Measurements from ENCODE around the gene COL6A3.

The COL6A3 gene

GRCh38 chr2:237389831-237390230, 24.1 kb downstream of the COL6A3 start:
- no CpG with 5 or more reads among the region's 3 CpGs for WGBS (ENCODE audit: insufficient coverage)
- Histone ChIP-seq H3K27ac (ENCODE audit: insufficient read depth in 1 of 2, low read depth in 1 of 2, low read length in 2 of 2, poor library complexity in 1 of 2, severe bottlenecking in 2 of 2) (no peak overlapping the region), H3K36me3 (ENCODE audit: control insufficient read depth in 4 of 4, insufficient read depth in 4 of 4, low read length in 3 of 4) (no peaks in the 10 kb centered on the region), H3K27me3 (replicated peaks in 2 of 5; ENCODE audit: control insufficient read depth in 4 of 5, insufficient read depth in 5 of 5, low read length in 4 of 5) (peaks cover 0 to 5% (median 0%) of the 10 kb centered on the region in 5 experiments), H3K4me1 (ENCODE audit: control extremely low read depth in 1 of 4, control insufficient read depth in 4 of 4, insufficient read depth in 4 of 4, low read length in 3 of 4) (no peaks in the 10 kb centered on the region), H3K9me3 (ENCODE audit: control extremely low read depth in 1 of 5, control insufficient read depth in 4 of 5, insufficient read depth in 2 of 5, low read depth in 1 of 5, low read length in 4 of 5) (no peaks in the 10 kb centered on the region), H3K4me3 (ENCODE audit: control insufficient read depth in 1 of 7, extremely low read depth in 1 of 7, insufficient read depth in 4 of 7, low read depth in 2 of 7, low read length in 6 of 7) (no peak overlapping the region)
- ChIA-PET POLR2A (no interaction called here), CTCF (no interaction called here)
- no peak for DNase-seq

GRCh38 chr2:237388036-237388435, 25.9 kb downstream of the COL6A3 start:
- DNase-seq = no peak
- Histone ChIP-seq H3K36me3 (ENCODE audit: control insufficient read depth in 4 of 4, insufficient read depth in 4 of 4, low read length in 3 of 4) (no peaks in the 10 kb centered on the region), H3K27me3 (replicated peaks in 2 of 5; ENCODE audit: control insufficient read depth in 4 of 5, insufficient read depth in 5 of 5, low read length in 4 of 5) (peaks cover 0 to 5% (median 0%) of the 10 kb centered on the region in 5 experiments), H3K4me3 (ENCODE audit: control insufficient read depth in 1 of 7, extremely low read depth in 1 of 7, insufficient read depth in 4 of 7, low read depth in 2 of 7, low read length in 6 of 7) (no peak overlapping the region), H3K4me1 (ENCODE audit: control extremely low read depth in 1 of 4, control insufficient read depth in 4 of 4, insufficient read depth in 4 of 4, low read length in 3 of 4) (no peaks in the 10 kb centered on the region), H3K27ac (ENCODE audit: insufficient read depth in 1 of 2, low read depth in 1 of 2, low read length in 2 of 2, poor library complexity in 1 of 2, severe bottlenecking in 2 of 2) (no peak overlapping the region), H3K9me3 (ENCODE audit: control extremely low read depth in 1 of 5, control insufficient read depth in 4 of 5, insufficient read depth in 2 of 5, low read depth in 1 of 5, low read length in 4 of 5) (no peaks in the 10 kb centered on the region)
- CTCF ChIA-PET = no interaction called here
- POLR2A ChIA-PET = no interaction called here
- WGBS (ENCODE audit: insufficient coverage) = 96% methylated on average over 5 of the region's 5 CpGs

- Histone ChIP-seq H3K27ac (ENCODE audit: insufficient read depth in 1 of 2, low read depth in 1 of 2, low read length in 2 of 2, poor library complexity in 1 of 2, severe bottlenecking in 2 of 2) (no peak overlapping the region), H3K36me3 (ENCODE audit: control insufficient read depth in 4 of 4, insufficient read depth in 4 of 4, low read length in 3 of 4) (no peaks in the 10 kb centered on the region)
These were observed 29.3 kb downstream of the COL6A3 start for GRCh38 chr2:237384672-237385020.

GRCh38 chr2:237383991-237384671, 29.8 kb downstream of the COL6A3 start:
- Histone ChIP-seq H3K4me3 (ENCODE audit: control insufficient read depth in 1 of 7, extremely low read depth in 1 of 7, insufficient read depth in 4 of 7, low read depth in 2 of 7, low read length in 6 of 7) (no peak overlapping the region), H3K27me3 (replicated peaks in 2 of 5; ENCODE audit: control insufficient read depth in 4 of 5, insufficient read depth in 5 of 5, low read length in 4 of 5) (peaks cover 0 to 8% (median 0%) of the 10 kb centered on the region in 5 experiments), H3K9me3 (ENCODE audit: control extremely low read depth in 1 of 5, control insufficient read depth in 4 of 5, insufficient read depth in 2 of 5, low read depth in 1 of 5, low read length in 4 of 5) (peaks cover 0 to 6% (median 4%) of the 10 kb centered on the region in 5 experiments), H3K27ac (ENCODE audit: insufficient read depth in 1 of 2, low read depth in 1 of 2, low read length in 2 of 2, poor library complexity in 1 of 2, severe bottlenecking in 2 of 2) (no peak overlapping the region), H3K4me1 (ENCODE audit: control extremely low read depth in 1 of 4, control insufficient read depth in 4 of 4, insufficient read depth in 4 of 4, low read length in 3 of 4) (no peaks in the 10 kb centered on the region), H3K36me3 (ENCODE audit: control insufficient read depth in 4 of 4, insufficient read depth in 4 of 4, low read length in 3 of 4) (no peaks in the 10 kb centered on the region)
- CTCF ChIA-PET = no interaction called here
- WGBS (ENCODE audit: insufficient coverage) = 98% methylated on average over 5 of the region's 6 CpGs
- DNase-seq = no peak
- POLR2A ChIA-PET = no interaction called here

More at GRCh38 chr2:237384672-237385020, 29.3 kb downstream of the COL6A3 start:
- Histone ChIP-seq H3K4me1 (ENCODE audit: control extremely low read depth in 1 of 4, control insufficient read depth in 4 of 4, insufficient read depth in 4 of 4, low read length in 3 of 4) (no peaks in the 10 kb centered on the region), H3K4me3 (ENCODE audit: control insufficient read depth in 1 of 7, extremely low read depth in 1 of 7, insufficient read depth in 4 of 7, low read depth in 2 of 7, low read length in 6 of 7) (no peak overlapping the region), H3K27me3 (replicated peaks in 2 of 5; ENCODE audit: control insufficient read depth in 4 of 5, insufficient read depth in 5 of 5, low read length in 4 of 5) (peaks cover 0 to 8% (median 0%) of the 10 kb centered on the region in 5 experiments), H3K9me3 (ENCODE audit: control extremely low read depth in 1 of 5, control insufficient read depth in 4 of 5, insufficient read depth in 2 of 5, low read depth in 1 of 5, low read length in 4 of 5) (peaks cover 0 to 6% (median 0%) of the 10 kb centered on the region in 5 experiments)
- DNase-seq = no peak
- ChIA-PET POLR2A (no interaction called here), CTCF (no interaction called here)

GRCh38 chr2:237380768-237381167, 33.2 kb downstream of the COL6A3 start:
- CTCF ChIA-PET = no interaction called here
- no peaks in the 10 kb centered on the region for H3K36me3 ChIP-seq (ENCODE audit: control insufficient read depth in 4 of 4, insufficient read depth in 4 of 4, low read length in 3 of 4)
- H3K9me3 ChIP-seq (ENCODE audit: control extremely low read depth in 1 of 5, control insufficient read depth in 4 of 5, insufficient read depth in 2 of 5, low read depth in 1 of 5, low read length in 4 of 5) = peaks cover 0 to 11% (median 6%) of the 10 kb centered on the region in 5 experiments
- peaks cover 0 to 11% (median 2%) of the 10 kb centered on the region in 5 experiments for H3K27me3 ChIP-seq (replicated peaks in 2 of 5; ENCODE audit: control insufficient read depth in 4 of 5, insufficient read depth in 5 of 5, low read length in 4 of 5)
- H3K27ac ChIP-seq (ENCODE audit: insufficient read depth in 1 of 2, low read depth in 1 of 2, low read length in 2 of 2, poor library complexity in 1 of 2, severe bottlenecking in 2 of 2) = no peak overlapping the region
- POLR2A ChIA-PET = no interaction called here
- DNase-seq = no peak
- H3K4me3 ChIP-seq (ENCODE audit: control insufficient read depth in 1 of 7, extremely low read depth in 1 of 7, insufficient read depth in 4 of 7, low read depth in 2 of 7, low read length in 6 of 7) = no peak overlapping the region
- no peaks in the 10 kb centered on the region for H3K4me1 ChIP-seq (ENCODE audit: control extremely low read depth in 1 of 4, control insufficient read depth in 4 of 4, insufficient read depth in 4 of 4, low read length in 3 of 4)
- 100% methylated on average over 6 of the region's 6 CpGs for WGBS (ENCODE audit: insufficient coverage)

- DNase-seq = no peak
- ChIA-PET POLR2A (no interaction called here), CTCF (no interaction called here)
- no peak overlapping the region for H3K4me3 ChIP-seq (ENCODE audit: control insufficient read depth in 1 of 7, extremely low read depth in 1 of 7, insufficient read depth in 4 of 7, low read depth in 2 of 7, low read length in 6 of 7)
- H3K27me3 ChIP-seq (replicated peaks in 2 of 5; ENCODE audit: control insufficient read depth in 4 of 5, insufficient read depth in 5 of 5, low read length in 4 of 5) = peaks cover 0 to 8% (median 2%) of the 10 kb centered on the region in 5 experiments
- no peaks in the 10 kb centered on the region for H3K36me3 ChIP-seq (ENCODE audit: control insufficient read depth in 4 of 4, insufficient read depth in 4 of 4, low read length in 3 of 4)
- no peaks in the 10 kb centered on the region for H3K4me1 ChIP-seq (ENCODE audit: control extremely low read depth in 1 of 4, control insufficient read depth in 4 of 4, insufficient read depth in 4 of 4, low read length in 3 of 4)
- no peak overlapping the region for H3K27ac ChIP-seq (ENCODE audit: insufficient read depth in 1 of 2, low read depth in 1 of 2, low read length in 2 of 2, poor library complexity in 1 of 2, severe bottlenecking in 2 of 2)
- 100% methylated on average over 1 of the region's 3 CpGs for WGBS (ENCODE audit: insufficient coverage)
- H3K9me3 ChIP-seq (ENCODE audit: control extremely low read depth in 1 of 5, control insufficient read depth in 4 of 5, insufficient read depth in 2 of 5, low read depth in 1 of 5, low read length in 4 of 5) = peaks cover 0 to 11% (median 6%) of the 10 kb centered on the region in 5 experiments
These were observed 34.3 kb downstream of the COL6A3 start for GRCh38 chr2:237379636-237380035.

GRCh38 chr2:237378650-237379049, 35.3 kb downstream of the COL6A3 start:
- CTCF ChIA-PET = no interaction called here
- POLR2A ChIA-PET = no interaction called here
- Histone ChIP-seq H3K36me3 (ENCODE audit: control insufficient read depth in 4 of 4, insufficient read depth in 4 of 4, low read length in 3 of 4) (no peaks in the 10 kb centered on the region), H3K27me3 (replicated peaks in 2 of 5; ENCODE audit: control insufficient read depth in 4 of 5, insufficient read depth in 5 of 5, low read length in 4 of 5) (peaks cover 0 to 8% (median 0%) of the 10 kb centered on the region in 5 experiments), H3K27ac (ENCODE audit: insufficient read depth in 1 of 2, low read depth in 1 of 2, low read length in 2 of 2, poor library complexity in 1 of 2, severe bottlenecking in 2 of 2) (no peak overlapping the region), H3K4me1 (ENCODE audit: control extremely low read depth in 1 of 4, control insufficient read depth in 4 of 4, insufficient read depth in 4 of 4, low read length in 3 of 4) (no peaks in the 10 kb centered on the region), H3K9me3 (ENCODE audit: control extremely low read depth in 1 of 5, control insufficient read depth in 4 of 5, insufficient read depth in 2 of 5, low read depth in 1 of 5, low read length in 4 of 5) (peaks cover 0 to 11% (median 6%) of the 10 kb centered on the region in 5 experiments), H3K4me3 (ENCODE audit: control insufficient read depth in 1 of 7, extremely low read depth in 1 of 7, insufficient read depth in 4 of 7, low read depth in 2 of 7, low read length in 6 of 7) (no peak overlapping the region)
- WGBS (ENCODE audit: insufficient coverage) = 96% methylated on average over 9 of the region's 11 CpGs
- no peak for DNase-seq
